Measurements from ENCODE around the gene RELN.

Gene RELN

GRCh38 chr7:103843689-103844480, 145.6 kb downstream of the RELN start:
- TF ChIP-seq POLR2A (IDR thresholded peaks at IDR 0.05; ENCODE audit: extremely low read depth, insufficient read length), result no peak
- no peak for TF ChIP-seq CTCF (IDR thresholded peaks at IDR 0.05; ENCODE audit: low read depth, low read length)
- TF ChIP-seq MAX (IDR thresholded peaks at IDR 0.05; ENCODE audit: low read depth, low read length), result no peak
- no peak for TF ChIP-seq MYC (IDR thresholded peaks at IDR 0.05; ENCODE audit: low read depth, low read length)
- no peak for DNase-seq (ENCODE audit: low read depth)
- H3K4me3 ChIP-seq (ENCODE audit: low read depth, low read length), result no peak overlapping the region

- DNase-seq (ENCODE audit: low read depth), result peak; percentile 8
- H3K4me3 ChIP-seq (ENCODE audit: low read depth, low read length), result no peak overlapping the region
- no peak for TF ChIP-seq CTCF (IDR thresholded peaks at IDR 0.05; ENCODE audit: low read depth, low read length)
Observed at GRCh38 chr7:103833401-103833800, 156.1 kb downstream of the RELN start.

GRCh38 chr7:103832438-103832837, 157.0 kb downstream of the RELN start:
- TF ChIP-seq CTCF (IDR thresholded peaks at IDR 0.05; ENCODE audit: low read depth, low read length) (no peak), MAX (IDR thresholded peaks at IDR 0.05; ENCODE audit: low read depth, low read length) (no peak), MYC (IDR thresholded peaks at IDR 0.05; ENCODE audit: low read depth, low read length) (no peak), POLR2A (IDR thresholded peaks at IDR 0.05; ENCODE audit: extremely low read depth, insufficient read length) (no peak)

GRCh38 chr7:103824251-103824650, 165.2 kb downstream of the RELN start:
- no peak overlapping the region for H3K4me3 ChIP-seq (ENCODE audit: low read depth, low read length)
- DNase-seq (ENCODE audit: low read depth), result no peak
- TF ChIP-seq MAX (IDR thresholded peaks at IDR 0.05; ENCODE audit: low read depth, low read length) (no peak), CTCF (IDR thresholded peaks at IDR 0.05; ENCODE audit: low read depth, low read length) (no peak), MYC (IDR thresholded peaks at IDR 0.05; ENCODE audit: low read depth, low read length) (no peak), POLR2A (IDR thresholded peaks at IDR 0.05; ENCODE audit: extremely low read depth, insufficient read length) (no peak)

More at GRCh38 chr7:103832438-103832837, 157.0 kb downstream of the RELN start:
- no peak for DNase-seq (ENCODE audit: low read depth)
- no peak overlapping the region for H3K4me3 ChIP-seq (ENCODE audit: low read depth, low read length)

- no peak for TF ChIP-seq CTCF (IDR thresholded peaks at IDR 0.05; ENCODE audit: low read depth, low read length)
- TF ChIP-seq POLR2A (IDR thresholded peaks at IDR 0.05; ENCODE audit: extremely low read depth, insufficient read length), result no peak
- TF ChIP-seq MYC (IDR thresholded peaks at IDR 0.05; ENCODE audit: low read depth, low read length), result no peak
- TF ChIP-seq MAX (IDR thresholded peaks at IDR 0.05; ENCODE audit: low read depth, low read length), result no peak
- no peak for DNase-seq (ENCODE audit: low read depth)
- no peak overlapping the region for H3K4me3 ChIP-seq (ENCODE audit: low read depth, low read length)
Observed at GRCh38 chr7:103823084-103823483, 166.4 kb downstream of the RELN start.
